DOHH2 (cell line): ENCODE data around the gene PARP4.

Experiments
- CTCF ChIP-seq: fragments of 200-600 bp; sonication (generic); IDR thresholded peaks from one replicate; pipeline ENCODE4 v1.5.1; 2014; ENCODE audit warnings: antibody characterized with exemption, mild to moderate bottlenecking, low read depth, low read length; ENCODE audit not compliant: poor library complexity, severe bottlenecking
- EZH2phosphoT487 ChIP-seq: fragments of 200-600 bp; sonication (generic); IDR thresholded peaks from 2 replicates; pipeline ENCODE4 v1.6.1; 2017; ENCODE audit warnings: borderline replicate concordance, mild to moderate bottlenecking, antibody characterized with exemption, low read length, moderate library complexity, mixed read lengths

DNA sequence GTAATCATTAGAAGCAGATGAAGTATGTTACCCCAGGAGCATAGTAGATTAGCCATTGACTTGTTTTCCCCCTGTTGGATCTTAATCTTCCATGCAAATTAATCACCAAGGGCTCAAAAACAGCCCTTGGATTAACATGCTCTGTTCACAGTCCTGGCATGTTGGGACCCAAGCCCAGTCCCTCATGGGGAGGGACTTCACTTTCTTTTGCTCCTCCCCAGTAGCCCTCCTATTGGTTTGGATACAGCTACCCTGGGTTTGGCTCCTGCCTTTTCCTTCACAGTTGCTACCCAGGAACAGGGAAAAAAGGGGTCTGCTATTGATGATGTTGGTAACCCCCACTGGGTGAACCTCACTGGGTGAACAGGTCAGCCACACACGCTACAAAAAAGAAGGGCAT, 16.9 kb upstream of the PARP4 start:
- TF ChIP-seq CTCF (no peak), EZH2phosphoT487 (no peak)
